H9 (cell line): Measurements from ENCODE around the gene CCDC134. TPM values are rescaled to one million over a fixed set of nuclear protein-coding genes. Genes with fewer than 3 reads are reported as not detected.

Experiments used
- DNase-seq: peaks from one replicate; pipeline ENCODE4 v3.0.0-alpha.2; 2017
- H2AFZ ChIP-seq: one replicate; pipeline ENCODE4 v1.6.1; 2013; ENCODE audit warnings: mild to moderate bottlenecking, low read length, control low read depth, moderate library complexity
- H2AK5ac ChIP-seq: 2 replicates; pipeline ENCODE4 v1.6.1; 2013; ENCODE audit warnings: low read length, control low read depth, mixed read lengths; ENCODE audit not compliant: insufficient read length
- H2BK120ac ChIP-seq: one replicate; pipeline ENCODE4 v1.6.1; 2013; ENCODE audit warnings: low read depth, mild to moderate bottlenecking, low read length, control low read depth, inconsistent platforms; ENCODE audit not compliant: poor library complexity, severe bottlenecking
- H2BK12ac ChIP-seq: 2 replicates; pipeline ENCODE4 v1.6.1; 2013; ENCODE audit warnings: low read length, control low read depth, mixed read lengths, low read depth; ENCODE audit not compliant: insufficient read length
- H2BK15ac ChIP-seq: 2 replicates; pipeline ENCODE4 v1.6.1; 2013; ENCODE audit warnings: low read depth, low read length, control low read depth
- H2BK20ac ChIP-seq: one replicate; pipeline ENCODE4 v1.6.1; 2013; ENCODE audit warnings: low read depth, mild to moderate bottlenecking, low read length, control low read depth, inconsistent platforms; ENCODE audit not compliant: poor library complexity, severe bottlenecking
- H2BK5ac ChIP-seq: 2 replicates; pipeline ENCODE4 v1.6.1; 2013; ENCODE audit warnings: low read length, control low read depth, mixed read lengths; ENCODE audit not compliant: insufficient read length
- H3K14ac ChIP-seq: 2 replicates; pipeline ENCODE4 v1.6.1; 2013; ENCODE audit warnings: low read length, control low read depth; ENCODE audit not compliant: insufficient read depth
- H3K18ac ChIP-seq: 2 replicates; pipeline ENCODE4 v1.6.1; 2013; ENCODE audit warnings: low read depth, mild to moderate bottlenecking, mixed read lengths, low read length, control low read depth; ENCODE audit not compliant: insufficient read length
- H3K23ac ChIP-seq: 2 replicates; pipeline ENCODE4 v1.6.1; 2013; ENCODE audit warnings: low read length, control low read depth, mixed read lengths, low read depth; ENCODE audit not compliant: insufficient read length
- H3K23me2 ChIP-seq: 2 replicates; pipeline ENCODE4 v1.6.1; 2013; ENCODE audit warnings: low read depth, mild to moderate bottlenecking, mixed read lengths, low read length, control low read depth; ENCODE audit not compliant: insufficient read length, poor library complexity, severe bottlenecking
- H3K27ac ChIP-seq: 2 replicates; pipeline ENCODE4 v1.5.1; 2013; ENCODE audit warnings: low read length, control low read depth, mixed read lengths, low read depth; ENCODE audit not compliant: insufficient read length
- H3K27me3 ChIP-seq: 2 replicates; pipeline ENCODE4 v1.6.1; 2013; ENCODE audit warnings: low read length, control low read depth, inconsistent platforms; ENCODE audit not compliant: insufficient read depth
- H3K4ac ChIP-seq: 2 replicates; pipeline ENCODE4 v1.6.1; 2013; ENCODE audit warnings: low read depth, mild to moderate bottlenecking, control low read depth, inconsistent platforms, low read length, moderate library complexity
- H3K4me1 ChIP-seq: 2 replicates; pipeline ENCODE4 v1.6.1; 2013; ENCODE audit warnings: low read length, control low read depth, inconsistent platforms; ENCODE audit not compliant: insufficient read depth
- H3K4me2 ChIP-seq: 2 replicates; pipeline ENCODE4 v1.6.1; 2013; ENCODE audit warnings: low read length, control low read depth, mixed read lengths; ENCODE audit not compliant: insufficient read length, insufficient read depth
- H3K56ac ChIP-seq: 2 replicates; pipeline ENCODE4 v1.6.1; 2013; ENCODE audit warnings: low read depth, mild to moderate bottlenecking, mixed read lengths, low read length, control low read depth; ENCODE audit not compliant: insufficient read length
- H3K79me1 ChIP-seq: 2 replicates; pipeline ENCODE4 v1.6.1; 2013; ENCODE audit warnings: low read depth, mild to moderate bottlenecking, moderate library complexity, low read length, control low read depth, inconsistent platforms; ENCODE audit not compliant: insufficient read depth, poor library complexity, severe bottlenecking
- H3K79me2 ChIP-seq: 2 replicates; pipeline ENCODE4 v1.6.1; 2013; ENCODE audit warnings: low read length, control low read depth, inconsistent platforms; ENCODE audit not compliant: insufficient read depth
- H3K9ac ChIP-seq: 2 replicates; pipeline ENCODE4 v1.6.1; 2013; ENCODE audit warnings: low read length, control low read depth, mixed read lengths; ENCODE audit not compliant: insufficient read length; ENCODE audit errors: extremely low read depth
- H3K9me3 ChIP-seq: one replicate; pipeline ENCODE4 v1.6.1; 2013; ENCODE audit warnings: low read depth, low read length, inconsistent platforms; ENCODE audit not compliant: control insufficient read depth
- H3T11ph ChIP-seq: one replicate; pipeline ENCODE4 v1.6.1; 2013; ENCODE audit warnings: mild to moderate bottlenecking, low read length, control low read depth, inconsistent platforms
- H4K20me1 ChIP-seq: one replicate; pipeline ENCODE4 v1.6.1; 2013; ENCODE audit not compliant: control insufficient read depth, insufficient read length, insufficient read depth
- H4K5ac ChIP-seq: 2 replicates; pipeline ENCODE4 v1.6.1; 2013; ENCODE audit warnings: low read depth, mild to moderate bottlenecking, mixed read lengths, low read length, control low read depth; ENCODE audit not compliant: insufficient read length
- H4K8ac ChIP-seq: replicated peaks from 2 replicates; pipeline ENCODE4 v1.6.1; 2013; ENCODE audit warnings: low read length, control low read depth, mixed read lengths, low read depth; ENCODE audit not compliant: insufficient read length
- H4K91ac ChIP-seq: 2 replicates; pipeline ENCODE4 v1.6.1; 2013; ENCODE audit warnings: low read depth, mild to moderate bottlenecking, moderate library complexity, mixed read lengths, low read length, control low read depth; ENCODE audit not compliant: insufficient read length
- H3K27ac Mint-ChIP-seq, 3 experiments: 2 replicates in 2 of 3; 3 replicates in 1 of 3; pipeline ENCODE4 v1.8.0; 2020 to 2021; ENCODE audit warnings: mixed read lengths in 3 of 3, mild to moderate bottlenecking in 1 of 3, moderate library complexity in 1 of 3
- H3K27me3 Mint-ChIP-seq: 2 replicates; pipeline ENCODE4 v1.8.0; 2021; ENCODE audit warnings: low read depth, mild to moderate bottlenecking, moderate library complexity, mixed read lengths
- H3K36me3 Mint-ChIP-seq, 3 experiments: 2 replicates in 2 of 3; 3 replicates in 1 of 3; pipeline ENCODE4 v1.8.0; 2020 to 2021; ENCODE audit warnings: low read depth in 3 of 3, mixed read lengths in 3 of 3; ENCODE audit not compliant: insufficient read depth in 1 of 3
- H3K4me1 Mint-ChIP-seq, 2 experiments: 2 replicates each; pipeline ENCODE4 v1.8.0; 2020; ENCODE audit warnings: mixed read lengths in 2 of 2
- H3K4me3 Mint-ChIP-seq, 2 experiments: 2 replicates in 1 of 2; 3 replicates in 1 of 2; pipeline ENCODE4 v1.8.0; 2020 to 2021; ENCODE audit warnings: mild to moderate bottlenecking in 2 of 2, mixed read lengths in 2 of 2, moderate library complexity in 1 of 2
- H3K9me3 Mint-ChIP-seq, 2 experiments: 2 replicates in 1 of 2; 3 replicates in 1 of 2; pipeline ENCODE4 v1.8.0; 2020; ENCODE audit warnings: mild to moderate bottlenecking in 2 of 2, mixed read lengths in 2 of 2, moderate library complexity in 1 of 2
- CTCF ChIP-seq: fragments of 200-600 bp; sonication (generic); conservative IDR thresholded peaks from 3 replicates; pipeline ENCODE4 v1.8.0; 2021; ENCODE audit warnings: antibody characterized with exemption, mild to moderate bottlenecking
- WGBS: extraction: QIAGEN DNeasy Blood & Tissue Kit; methylation state at CpG from one replicate; pipeline ENCODE4 v1.1.7; 2013; ENCODE audit warnings: missing lambda C conversion rate, low lambda C conversion rate, mixed read lengths; ENCODE audit not compliant: insufficient read length; ENCODE audit errors: extremely low coverage; 5-methylcytosine and 5-hydroxymethylcytosine counted together
- total RNA-seq: library from RNA; stranded (reverse); gene quantifications from 2 replicates; pipeline ENCODE4 v1.2.1, GENCODE V29; 2021

Gene CCDC134
- total RNA-seq, 1 experiment from 2014 or later, result 20.7 TPM

GRCh38 chr22:41821471-41822316, 21.2 kb downstream of the CCDC134 start:
- no peak overlapping the region for H2BK15ac ChIP-seq
- WGBS, result no CpG with 5 or more reads among the region's 12 CpGs
- H3K23me2 ChIP-seq, result no peaks in the 10 kb centered on the region
- no peaks in the 10 kb centered on the region for H3K9me3 Mint-ChIP-seq
- no peak overlapping the region for H4K91ac ChIP-seq
- H3K4ac ChIP-seq, result no peak overlapping the region
- no peak overlapping the region for H4K8ac ChIP-seq
- peaks cover 10 to 44% (median 30%) of the 10 kb centered on the region in 3 experiments for H3K36me3 Mint-ChIP-seq
- no peaks in the 10 kb centered on the region for H4K20me1 ChIP-seq
- no peak overlapping the region for H2BK5ac ChIP-seq
- H3K79me1 ChIP-seq, result no peaks in the 10 kb centered on the region
- no peak overlapping the region for H3K4me3 Mint-ChIP-seq
- no peak overlapping the region for H2BK20ac ChIP-seq
- H3K27ac ChIP-seq, result no peak overlapping the region
- TF ChIP-seq CTCF, result no peak
- no peaks in the 10 kb centered on the region for H3K79me2 ChIP-seq
- H3T11ph ChIP-seq, result no peak overlapping the region
- no peaks in the 10 kb centered on the region for H3K27me3 ChIP-seq
- H3K56ac ChIP-seq, result no peak overlapping the region
- H2BK120ac ChIP-seq, result no peak overlapping the region
- H3K23ac ChIP-seq, result no peak overlapping the region
- H2AK5ac ChIP-seq, result no peak overlapping the region
- no peak overlapping the region for H3K14ac ChIP-seq
- no peak for DNase-seq
- no peak overlapping the region for H3K9ac ChIP-seq
- H3K4me2 ChIP-seq, result no peak overlapping the region
- peaks cover 3% of the 10 kb centered on the region; the same call in 1 of the 2 replicates for H3K4me1 ChIP-seq
- H2BK12ac ChIP-seq, result no peak overlapping the region
- H4K5ac ChIP-seq, result no peak overlapping the region
- peak overlapping the region in 2 of 3 experiments; percentile 6 to 37; a peak in 2 of 7 replicates for H3K27ac Mint-ChIP-seq
- peaks cover 15 to 29% of the 10 kb centered on the region in 2 experiments for H3K4me1 Mint-ChIP-seq
- H3K18ac ChIP-seq, result no peak overlapping the region
- H3K27me3 Mint-ChIP-seq, result no peaks in the 10 kb centered on the region; the same call in 1 of the 2 replicates
- no peak overlapping the region for H2AFZ ChIP-seq
- H3K9me3 ChIP-seq, result no peaks in the 10 kb centered on the region
